Loucy (cell line): ENCODE data around the gene APOC3.

Experiments used
- H2AFZ ChIP-seq: fragments of 200-600 bp; sonication (generic); 2 replicates; pipeline ENCODE4 v1.6.0; 2016; ENCODE audit warnings: antibody characterized with exemption, mild to moderate bottlenecking, low read length, moderate library complexity
- H3F3A ChIP-seq: fragments of 200-600 bp; 2 replicates; pipeline ENCODE4 v1.6.0; 2016; ENCODE audit warnings: antibody characterized with exemption, low read depth, mild to moderate bottlenecking
- H3K27me3 ChIP-seq: fragments of 200-600 bp; sonication (generic); 2 replicates; pipeline ENCODE4 v1.6.1; 2014; ENCODE audit warnings: low read length, mild to moderate bottlenecking; ENCODE audit not compliant: insufficient read depth, poor library complexity, severe bottlenecking
- H3K36me3 ChIP-seq: fragments of 200-600 bp; sonication (generic); 2 replicates; pipeline ENCODE4 v1.6.1; 2016; ENCODE audit warnings: low read length; ENCODE audit not compliant: insufficient read depth
- H3K4me1 ChIP-seq: fragments of 200-600 bp; sonication (generic); 2 replicates; pipeline ENCODE4 v1.5.1; 2014; ENCODE audit warnings: low read length, mild to moderate bottlenecking; ENCODE audit not compliant: insufficient read depth, poor library complexity, severe bottlenecking
- H3K4me2 ChIP-seq: fragments of 200-600 bp; sonication (generic); 2 replicates; pipeline ENCODE4 v1.6.0; 2014; ENCODE audit warnings: antibody characterized with exemption, low read length, low read depth, mild to moderate bottlenecking; ENCODE audit not compliant: poor library complexity, severe bottlenecking
- H3K4me3 ChIP-seq: fragments of 200-600 bp; sonication (generic); 2 replicates; pipeline ENCODE4 v1.5.1; 2014; ENCODE audit warnings: low read length, mild to moderate bottlenecking, mixed read lengths; ENCODE audit not compliant: poor library complexity, severe bottlenecking
- H3K79me2 ChIP-seq: fragments of 200-600 bp; sonication (generic); 2 replicates; pipeline ENCODE4 v1.6.1; 2014; ENCODE audit warnings: low read length; ENCODE audit not compliant: insufficient read depth
- H3K9ac ChIP-seq: fragments of 200-600 bp; sonication (generic); 2 replicates; pipeline ENCODE4 v1.6.0; 2014; ENCODE audit warnings: mild to moderate bottlenecking, low read depth, low read length, moderate library complexity; ENCODE audit not compliant: poor library complexity, severe bottlenecking
- H3K9me2 ChIP-seq: fragments of 200-600 bp; sonication (generic); replicated peaks from 2 replicates; pipeline ENCODE4 v1.6.1; 2016; ENCODE audit warnings: low read depth, low read length, mixed read lengths
- H3K9me3 ChIP-seq: fragments of 200-600 bp; sonication (generic); 2 replicates; pipeline ENCODE4 v1.6.1; 2014; ENCODE audit warnings: mild to moderate bottlenecking, antibody characterized with exemption, low read length, low read depth; ENCODE audit not compliant: insufficient read depth
- H4K20me1 ChIP-seq: fragments of 200-600 bp; sonication (generic); 2 replicates; pipeline ENCODE4 v1.6.0; 2014; ENCODE audit warnings: antibody characterized with exemption, low read length, mild to moderate bottlenecking; ENCODE audit not compliant: insufficient read depth, poor library complexity, severe bottlenecking
- CTCF ChIP-seq: fragments of 200-600 bp; sonication (generic); conservative IDR thresholded peaks from 2 replicates; pipeline ENCODE4 v1.5.1; 2014; ENCODE audit warnings: mild to moderate bottlenecking, antibody characterized with exemption, low read length
- EZH2phosphoT487 ChIP-seq: fragments of 200-600 bp; IDR thresholded peaks from 2 replicates; pipeline ENCODE4 v1.6.1; 2018; ENCODE audit warnings: antibody characterized with exemption, mild to moderate bottlenecking, moderate library complexity, borderline replicate concordance

APOC3 gene

GRCh38 chr11:116813170-116813569 is 16.5 kb upstream of the APOC3 start:
- Histone ChIP-seq H3K4me2 (no peak overlapping the region), H3K27me3 (no peaks in the 10 kb centered on the region), H3K4me3 (no peak overlapping the region), H4K20me1 (no peaks in the 10 kb centered on the region), H3K36me3 (no peaks in the 10 kb centered on the region), H3F3A (no peaks in the 10 kb centered on the region; the same call in 1 of the 2 replicates), H3K79me2 (no peaks in the 10 kb centered on the region), H3K4me1 (no peaks in the 10 kb centered on the region), H3K9me3 (no peaks in the 10 kb centered on the region), H3K9ac (no peak overlapping the region), H3K9me2 (no peaks in the 10 kb centered on the region), H2AFZ (no peak overlapping the region)
- no peak for TF ChIP-seq EZH2phosphoT487
- TF ChIP-seq CTCF = no peak

GRCh38 chr11:116813781-116814471 is 15.8 kb upstream of the APOC3 start:
- H3K4me1 ChIP-seq = no peaks in the 10 kb centered on the region
- H3K27me3 ChIP-seq = no peaks in the 10 kb centered on the region
- no peak overlapping the region for H3K9ac ChIP-seq
- H3K9me3 ChIP-seq = no peaks in the 10 kb centered on the region
- H2AFZ ChIP-seq = no peak overlapping the region
- no peak overlapping the region for H3K4me2 ChIP-seq
- no peaks in the 10 kb centered on the region for H3K79me2 ChIP-seq
- no peaks in the 10 kb centered on the region; the same call in 1 of the 2 replicates for H3F3A ChIP-seq
- H3K4me3 ChIP-seq = no peak overlapping the region
- H3K9me2 ChIP-seq = no peaks in the 10 kb centered on the region
- TF ChIP-seq EZH2phosphoT487 (no peak), CTCF (no peak)
- no peaks in the 10 kb centered on the region for H4K20me1 ChIP-seq
- H3K36me3 ChIP-seq = no peaks in the 10 kb centered on the region

- Histone ChIP-seq H3K9ac (no peak overlapping the region), H3K9me2 (no peaks in the 10 kb centered on the region), H3K4me2 (no peak overlapping the region), H4K20me1 (no peaks in the 10 kb centered on the region), H3K36me3 (no peaks in the 10 kb centered on the region), H3K27me3 (no peaks in the 10 kb centered on the region), H3K79me2 (no peaks in the 10 kb centered on the region), H3K9me3 (no peaks in the 10 kb centered on the region), H2AFZ (no peak overlapping the region), H3F3A (no peaks in the 10 kb centered on the region; the same call in 1 of the 2 replicates), H3K4me1 (no peaks in the 10 kb centered on the region), H3K4me3 (no peak overlapping the region)
- TF ChIP-seq CTCF (no peak), EZH2phosphoT487 (no peak)
Observed at GRCh38 chr11:116814502-116814901, 15.2 kb upstream of the APOC3 start.
